SK-N-SH (cell line): ENCODE results near the gene MYO1D. TPM values are rescaled to one million over a fixed set of nuclear protein-coding genes. Genes with fewer than 3 reads are reported as not detected.

Experiments
- CTCF ChIA-PET: fragments of 300-600, 350-600 bp; formaldehyde crosslinking; extraction: SDS; loops from one replicate; lab custom pipeline; 2021; lab: Yijun Ruan, JAX
- POLR2A ChIA-PET: fragments of 350-600 bp; sonication (Branson Sonifier 250); formaldehyde crosslinking; extraction: SDS; loops from one replicate; lab custom pipeline; 2020; ENCODE audit warnings: antibody characterized with exemption, inconsistent platforms; lab: Yijun Ruan, JAX
- DNase-seq: peaks from one replicate; pipeline ENCODE4 v3.0.0; 2012
- H2AFZ ChIP-seq: fragments of 200-600 bp; sonication (generic); 2 replicates; pipeline ENCODE4 v1.8.1; 2016; ENCODE audit warnings: antibody characterized with exemption, mild to moderate bottlenecking, low read depth
- H3F3A ChIP-seq: fragments of 200-600 bp; sonication (generic); replicated peaks from 2 replicates; pipeline ENCODE3; 2016; ENCODE audit warnings: antibody characterized with exemption, mild to moderate bottlenecking; ENCODE audit not compliant: insufficient read depth
- H3K27ac ChIP-seq, 2 experiments: fragments of 200-500 bp in 1 of 2; fragments of 200-600 bp in 1 of 2; sonication (Bioruptor generic) in 1 of 2; sonication (generic), shearing (Covaris generic) in 1 of 2; 2 replicates each; pipeline versions ENCODE4 v1.5.1 to v1.6.1; 2014 to 2016; ENCODE audit warnings: low read depth in 2 of 2, inconsistent platforms in 1 of 2, low read length in 1 of 2, mild to moderate bottlenecking in 1 of 2, mixed read lengths in 1 of 2
- H3K27me3 ChIP-seq: fragments of 200-600 bp; sonication (generic), shearing (Covaris generic); 2 replicates; pipeline ENCODE4 v1.6.1; 2016; ENCODE audit warnings: mixed run types; ENCODE audit not compliant: insufficient read depth
- H3K36me3 ChIP-seq, 2 experiments: fragments of 200-500 bp in 1 of 2; fragments of 200-600 bp in 1 of 2; sonication (Bioruptor generic) in 1 of 2; sonication (generic) in 1 of 2; replicated peaks in 1 of 2; 2 replicates each; pipeline versions ENCODE3 to v1.5.1; 2014 to 2016; ENCODE audit warnings: low read length in 1 of 2, mild to moderate bottlenecking in 1 of 2; ENCODE audit not compliant: insufficient read depth in 2 of 2, control insufficient read depth in 1 of 2
- H3K4me1 ChIP-seq, 2 experiments: fragments of 200-500 bp in 1 of 2; fragments of 200-600 bp in 1 of 2; sonication (Bioruptor generic) in 1 of 2; sonication (generic), shearing (Covaris generic) in 1 of 2; 2 replicates each; pipeline versions ENCODE4 v1.5.1 to v1.6.1; 2014 to 2016; ENCODE audit warnings: low read depth in 1 of 2, low read length in 1 of 2, mixed run types in 1 of 2; ENCODE audit not compliant: insufficient read depth in 2 of 2, control insufficient read depth in 1 of 2
- H3K4me2 ChIP-seq: fragments of 200-600 bp; sonication (generic), shearing (Covaris generic); 2 replicates; pipeline ENCODE4 v1.6.1; 2017; ENCODE audit warnings: mixed run types
- H3K4me3 ChIP-seq, 2 experiments: fragments of 200-500 bp in 1 of 2; fragments of 200-600 bp in 1 of 2; sonication (Bioruptor generic) in 1 of 2; sonication (generic), shearing (Covaris generic) in 1 of 2; 2 replicates each; pipeline versions ENCODE4 v1.5.1 to v1.8.1; 2014 to 2016; ENCODE audit warnings: low read depth in 2 of 2, inconsistent platforms in 1 of 2, low read length in 1 of 2, mild to moderate bottlenecking in 1 of 2, mixed read lengths in 1 of 2, moderate library complexity in 1 of 2
- H3K79me2 ChIP-seq: fragments of 200-600 bp; sonication (generic); 2 replicates; pipeline ENCODE4 v1.8.1; 2017; ENCODE audit warnings: mild to moderate bottlenecking; ENCODE audit not compliant: insufficient read depth
- H3K9ac ChIP-seq: fragments of 200-600 bp; sonication (generic); 2 replicates; pipeline ENCODE4 v1.6.1; 2017; ENCODE audit warnings: mixed run types
- H3K9me2 ChIP-seq: fragments of 200-600 bp; sonication (generic); 2 replicates; pipeline ENCODE4 v1.6.1; 2017; ENCODE audit warnings: mixed run types
- H3K9me3 ChIP-seq: fragments of 200-600 bp; sonication (generic); 2 replicates; pipeline ENCODE4 v1.6.1; 2017; ENCODE audit warnings: mixed run types, mild to moderate bottlenecking, moderate library complexity
- H4K20me1 ChIP-seq: fragments of 200-600 bp; sonication (generic); 2 replicates; pipeline ENCODE4 v1.6.1; 2017; ENCODE audit warnings: mild to moderate bottlenecking, mixed run types; ENCODE audit not compliant: insufficient read depth
- CHD2 ChIP-seq: fragments of 150-350 bp; IDR thresholded peaks from 2 replicates; pipeline ENCODE4 v1.6.1; 2018; ENCODE audit warnings: low read length; ENCODE audit not compliant: partially characterized antibody
- EP300 ChIP-seq, 2 experiments: IDR thresholded peaks; 2 replicates each; pipeline versions ENCODE4 v1.4.0 to v1.6.1; 2012; ENCODE audit warnings: borderline replicate concordance in 1 of 2, low read depth in 1 of 2, low read length in 1 of 2
- FOSL2 ChIP-seq: IDR thresholded peaks from 2 replicates; pipeline ENCODE4 v1.4.0; 2012; ENCODE audit warnings: low read depth, mild to moderate bottlenecking, moderate library complexity, borderline replicate concordance
- JUND ChIP-seq: IDR thresholded peaks from 2 replicates; pipeline ENCODE4 v1.4.0; 2012
- MXI1 ChIP-seq: IDR thresholded peaks from 2 replicates; pipeline ENCODE4 v1.6.1; 2012; ENCODE audit warnings: mild to moderate bottlenecking, low read depth, low read length, improper control_type of control experiment
- NFIC ChIP-seq: IDR thresholded peaks from 2 replicates; pipeline ENCODE4 v1.4.0; 2012; ENCODE audit warnings: borderline replicate concordance
- NRF1 ChIP-seq: IDR thresholded peaks from 2 replicates; pipeline ENCODE4 v1.6.1; 2012; ENCODE audit warnings: low read depth, mild to moderate bottlenecking, low read length
- POLR2AphosphoS5 ChIP-seq: IDR thresholded peaks from 2 replicates; pipeline ENCODE4 v1.6.1; 2012; ENCODE audit warnings: low read depth, low read length
- RAD21 ChIP-seq: IDR thresholded peaks from 2 replicates; pipeline ENCODE4 v1.6.1; 2012; ENCODE audit warnings: mild to moderate bottlenecking, low read length
- RFX5 ChIP-seq: IDR thresholded peaks from 2 replicates; pipeline ENCODE4 v1.6.1; 2012; ENCODE audit warnings: mild to moderate bottlenecking, improper control_type of control experiment, low read length
- TAF1 ChIP-seq: IDR thresholded peaks from 2 replicates; pipeline ENCODE4 v1.6.1; 2012; ENCODE audit warnings: low read depth, mild to moderate bottlenecking, low read length, moderate library complexity, borderline replicate concordance
- TEAD4 ChIP-seq: IDR thresholded peaks from 2 replicates; pipeline ENCODE4 v1.4.0; 2012; ENCODE audit warnings: mild to moderate bottlenecking, borderline replicate concordance; ENCODE audit not compliant: insufficient read depth
- YY1 ChIP-seq: IDR thresholded peaks from 2 replicates; pipeline ENCODE4 v1.4.0; 2012; ENCODE audit warnings: low read depth, mild to moderate bottlenecking
- polyA plus RNA-seq, 3 experiments: library from polyadenylated mRNA; depleted of rRNA; stranded (reverse); fragments of >200 nt; gene quantifications; 2 replicates each; pipeline ENCODE4 v1.2.3, GENCODE V29; 2012
- TF ChIP-seq, protein P1 (sequence below): fragments of 150-350 bp; IDR thresholded peaks from 2 replicates; pipeline ENCODE4 v1.6.1; 2016; ENCODE audit warnings: mild to moderate bottlenecking, low read depth, low read length
- TF ChIP-seq, protein P2 (sequence below): IDR thresholded peaks from 2 replicates; pipeline ENCODE4 v1.4.0; 2012; ENCODE audit warnings: low read depth, borderline replicate concordance
- TF ChIP-seq, protein P3 (sequence below): IDR thresholded peaks from 2 replicates; pipeline ENCODE4 v1.6.1; 2012; ENCODE audit warnings: mild to moderate bottlenecking, low read depth, low read length, moderate library complexity
- TF ChIP-seq, protein P4 (sequence below): fragments of 200-600 bp; sonication (generic); IDR thresholded peaks from 2 replicates; pipeline ENCODE4 v1.6.1; 2017; ENCODE audit warnings: antibody characterized with exemption, mild to moderate bottlenecking, moderate library complexity
- TF ChIP-seq, protein P5 (sequence below): IDR thresholded peaks from 2 replicates; pipeline ENCODE4 v1.4.0; 2012; ENCODE audit warnings: low read depth, borderline replicate concordance
- TF ChIP-seq, protein P6 (sequence below): IDR thresholded peaks from 2 replicates; pipeline ENCODE4; 2012

Gene MYO1D
- polyA plus RNA-seq, 1 of the 3 experiments (the other 2 are of a cell fraction), result 20.4 TPM

DNA sequence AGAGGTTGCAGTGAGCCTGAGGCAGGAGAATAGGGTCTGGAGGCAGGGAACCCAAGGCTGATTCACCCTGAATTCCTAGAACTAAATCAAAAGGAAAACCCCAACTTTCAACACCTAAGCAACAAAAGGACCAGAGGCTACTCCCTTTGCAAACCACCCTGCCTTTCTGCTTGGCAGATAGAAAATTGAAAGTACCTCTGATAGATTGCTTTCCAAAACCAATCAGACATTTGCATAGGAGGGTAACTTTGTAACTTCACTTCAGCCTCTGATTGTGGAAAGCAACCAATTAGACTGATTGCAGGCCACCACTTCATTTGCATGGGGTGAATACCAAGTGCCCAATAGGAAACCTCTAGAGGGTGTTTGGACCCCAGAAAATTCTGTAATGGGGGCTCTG, 40.2 kb upstream of the MYO1D start:
- H3K9ac ChIP-seq, result no peak overlapping the region
- no peak overlapping the region for H3K4me2 ChIP-seq
- no peaks in the 10 kb centered on the region for H3K36me3 ChIP-seq
- H3K4me1 ChIP-seq, result no peaks in the 10 kb centered on the region
- POLR2A ChIA-PET, result no interaction called here
- H4K20me1 ChIP-seq, result no peaks in the 10 kb centered on the region
- H3K27ac ChIP-seq, result no peak overlapping the region
- no peaks in the 10 kb centered on the region for H3F3A ChIP-seq
- CTCF ChIA-PET, result interaction anchor here (0.8 to 2.0 kb wide), 4 partner anchors 20 to 445 kb away, joined by 3 to 9 read pairs (median 4); partner anchors contain the start of gene MYO1D
- H3K9me3 ChIP-seq, result no peaks in the 10 kb centered on the region
- H3K27me3 ChIP-seq, result no peaks in the 10 kb centered on the region
- H3K9me2 ChIP-seq, result no peaks in the 10 kb centered on the region
- no peak overlapping the region for H2AFZ ChIP-seq
- H3K4me3 ChIP-seq, result no peak overlapping the region
- no peak for TF ChIP-seq CHD2
- no peak for TF ChIP-seq YY1
- TF ChIP-seq TAF1, result no peak
- TF ChIP-seq MXI1, result no peak
- no peak for TF ChIP-seq EP300 (IDR thresholded peaks at IDR 0.05; ENCODE audit: borderline replicate concordance in 1 of 2, low read depth in 1 of 2, low read length in 1 of 2)
- TF ChIP-seq, protein P1, sequence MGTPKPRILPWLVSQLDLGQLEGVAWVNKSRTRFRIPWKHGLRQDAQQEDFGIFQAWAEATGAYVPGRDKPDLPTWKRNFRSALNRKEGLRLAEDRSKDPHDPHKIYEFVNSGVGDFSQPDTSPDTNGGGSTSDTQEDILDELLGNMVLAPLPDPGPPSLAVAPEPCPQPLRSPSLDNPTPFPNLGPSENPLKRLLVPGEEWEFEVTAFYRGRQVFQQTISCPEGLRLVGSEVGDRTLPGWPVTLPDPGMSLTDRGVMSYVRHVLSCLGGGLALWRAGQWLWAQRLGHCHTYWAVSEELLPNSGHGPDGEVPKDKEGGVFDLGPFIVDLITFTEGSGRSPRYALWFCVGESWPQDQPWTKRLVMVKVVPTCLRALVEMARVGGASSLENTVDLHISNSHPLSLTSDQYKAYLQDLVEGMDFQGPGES, result no peak
- no peak for TF ChIP-seq TEAD4
- no peak for TF ChIP-seq RFX5
- TF ChIP-seq, protein P2, sequence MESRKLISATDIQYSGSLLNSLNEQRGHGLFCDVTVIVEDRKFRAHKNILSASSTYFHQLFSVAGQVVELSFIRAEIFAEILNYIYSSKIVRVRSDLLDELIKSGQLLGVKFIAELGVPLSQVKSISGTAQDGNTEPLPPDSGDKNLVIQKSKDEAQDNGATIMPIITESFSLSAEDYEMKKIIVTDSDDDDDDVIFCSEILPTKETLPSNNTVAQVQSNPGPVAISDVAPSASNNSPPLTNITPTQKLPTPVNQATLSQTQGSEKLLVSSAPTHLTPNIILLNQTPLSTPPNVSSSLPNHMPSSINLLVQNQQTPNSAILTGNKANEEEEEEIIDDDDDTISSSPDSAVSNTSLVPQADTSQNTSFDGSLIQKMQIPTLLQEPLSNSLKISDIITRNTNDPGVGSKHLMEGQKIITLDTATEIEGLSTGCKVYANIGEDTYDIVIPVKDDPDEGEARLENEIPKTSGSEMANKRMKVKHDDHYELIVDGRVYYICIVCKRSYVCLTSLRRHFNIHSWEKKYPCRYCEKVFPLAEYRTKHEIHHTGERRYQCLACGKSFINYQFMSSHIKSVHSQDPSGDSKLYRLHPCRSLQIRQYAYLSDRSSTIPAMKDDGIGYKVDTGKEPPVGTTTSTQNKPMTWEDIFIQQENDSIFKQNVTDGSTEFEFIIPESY, result no peak
- TF ChIP-seq, protein P3, sequence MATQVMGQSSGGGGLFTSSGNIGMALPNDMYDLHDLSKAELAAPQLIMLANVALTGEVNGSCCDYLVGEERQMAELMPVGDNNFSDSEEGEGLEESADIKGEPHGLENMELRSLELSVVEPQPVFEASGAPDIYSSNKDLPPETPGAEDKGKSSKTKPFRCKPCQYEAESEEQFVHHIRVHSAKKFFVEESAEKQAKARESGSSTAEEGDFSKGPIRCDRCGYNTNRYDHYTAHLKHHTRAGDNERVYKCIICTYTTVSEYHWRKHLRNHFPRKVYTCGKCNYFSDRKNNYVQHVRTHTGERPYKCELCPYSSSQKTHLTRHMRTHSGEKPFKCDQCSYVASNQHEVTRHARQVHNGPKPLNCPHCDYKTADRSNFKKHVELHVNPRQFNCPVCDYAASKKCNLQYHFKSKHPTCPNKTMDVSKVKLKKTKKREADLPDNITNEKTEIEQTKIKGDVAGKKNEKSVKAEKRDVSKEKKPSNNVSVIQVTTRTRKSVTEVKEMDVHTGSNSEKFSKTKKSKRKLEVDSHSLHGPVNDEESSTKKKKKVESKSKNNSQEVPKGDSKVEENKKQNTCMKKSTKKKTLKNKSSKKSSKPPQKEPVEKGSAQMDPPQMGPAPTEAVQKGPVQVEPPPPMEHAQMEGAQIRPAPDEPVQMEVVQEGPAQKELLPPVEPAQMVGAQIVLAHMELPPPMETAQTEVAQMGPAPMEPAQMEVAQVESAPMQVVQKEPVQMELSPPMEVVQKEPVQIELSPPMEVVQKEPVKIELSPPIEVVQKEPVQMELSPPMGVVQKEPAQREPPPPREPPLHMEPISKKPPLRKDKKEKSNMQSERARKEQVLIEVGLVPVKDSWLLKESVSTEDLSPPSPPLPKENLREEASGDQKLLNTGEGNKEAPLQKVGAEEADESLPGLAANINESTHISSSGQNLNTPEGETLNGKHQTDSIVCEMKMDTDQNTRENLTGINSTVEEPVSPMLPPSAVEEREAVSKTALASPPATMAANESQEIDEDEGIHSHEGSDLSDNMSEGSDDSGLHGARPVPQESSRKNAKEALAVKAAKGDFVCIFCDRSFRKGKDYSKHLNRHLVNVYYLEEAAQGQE, result no peak
- TF ChIP-seq, protein P4, sequence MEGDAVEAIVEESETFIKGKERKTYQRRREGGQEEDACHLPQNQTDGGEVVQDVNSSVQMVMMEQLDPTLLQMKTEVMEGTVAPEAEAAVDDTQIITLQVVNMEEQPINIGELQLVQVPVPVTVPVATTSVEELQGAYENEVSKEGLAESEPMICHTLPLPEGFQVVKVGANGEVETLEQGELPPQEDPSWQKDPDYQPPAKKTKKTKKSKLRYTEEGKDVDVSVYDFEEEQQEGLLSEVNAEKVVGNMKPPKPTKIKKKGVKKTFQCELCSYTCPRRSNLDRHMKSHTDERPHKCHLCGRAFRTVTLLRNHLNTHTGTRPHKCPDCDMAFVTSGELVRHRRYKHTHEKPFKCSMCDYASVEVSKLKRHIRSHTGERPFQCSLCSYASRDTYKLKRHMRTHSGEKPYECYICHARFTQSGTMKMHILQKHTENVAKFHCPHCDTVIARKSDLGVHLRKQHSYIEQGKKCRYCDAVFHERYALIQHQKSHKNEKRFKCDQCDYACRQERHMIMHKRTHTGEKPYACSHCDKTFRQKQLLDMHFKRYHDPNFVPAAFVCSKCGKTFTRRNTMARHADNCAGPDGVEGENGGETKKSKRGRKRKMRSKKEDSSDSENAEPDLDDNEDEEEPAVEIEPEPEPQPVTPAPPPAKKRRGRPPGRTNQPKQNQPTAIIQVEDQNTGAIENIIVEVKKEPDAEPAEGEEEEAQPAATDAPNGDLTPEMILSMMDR, result no peak
- TF ChIP-seq NRF1, result no peak
- TF ChIP-seq, protein P5, sequence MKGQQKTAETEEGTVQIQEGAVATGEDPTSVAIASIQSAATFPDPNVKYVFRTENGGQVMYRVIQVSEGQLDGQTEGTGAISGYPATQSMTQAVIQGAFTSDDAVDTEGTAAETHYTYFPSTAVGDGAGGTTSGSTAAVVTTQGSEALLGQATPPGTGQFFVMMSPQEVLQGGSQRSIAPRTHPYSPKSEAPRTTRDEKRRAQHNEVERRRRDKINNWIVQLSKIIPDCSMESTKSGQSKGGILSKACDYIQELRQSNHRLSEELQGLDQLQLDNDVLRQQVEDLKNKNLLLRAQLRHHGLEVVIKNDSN, result no peak
- TF ChIP-seq RAD21, result no peak
- no peak for TF ChIP-seq JUND
- TF ChIP-seq, protein P6, sequence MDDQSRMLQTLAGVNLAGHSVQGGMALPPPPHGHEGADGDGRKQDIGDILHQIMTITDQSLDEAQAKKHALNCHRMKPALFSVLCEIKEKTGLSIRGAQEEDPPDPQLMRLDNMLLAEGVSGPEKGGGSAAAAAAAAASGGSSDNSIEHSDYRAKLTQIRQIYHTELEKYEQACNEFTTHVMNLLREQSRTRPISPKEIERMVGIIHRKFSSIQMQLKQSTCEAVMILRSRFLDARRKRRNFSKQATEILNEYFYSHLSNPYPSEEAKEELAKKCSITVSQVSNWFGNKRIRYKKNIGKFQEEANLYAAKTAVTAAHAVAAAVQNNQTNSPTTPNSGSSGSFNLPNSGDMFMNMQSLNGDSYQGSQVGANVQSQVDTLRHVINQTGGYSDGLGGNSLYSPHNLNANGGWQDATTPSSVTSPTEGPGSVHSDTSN, result no peak
- no peak for TF ChIP-seq NFIC
- TF ChIP-seq POLR2AphosphoS5, result no peak
- no peak for TF ChIP-seq FOSL2
- no peak for DNase-seq
- H3K79me2 ChIP-seq, result no peaks in the 10 kb centered on the region
